Suppressor macrophage treated with lipopolysaccharide for 1 hour (primary cell): ENCODE data around the gene RTL9.

Experiments used
- DNase-seq, 3 donors: peaks; one replicate each; pipeline ENCODE4 v3.0.0-alpha.2; 2020 to 2022

The RTL9 gene

DNA sequence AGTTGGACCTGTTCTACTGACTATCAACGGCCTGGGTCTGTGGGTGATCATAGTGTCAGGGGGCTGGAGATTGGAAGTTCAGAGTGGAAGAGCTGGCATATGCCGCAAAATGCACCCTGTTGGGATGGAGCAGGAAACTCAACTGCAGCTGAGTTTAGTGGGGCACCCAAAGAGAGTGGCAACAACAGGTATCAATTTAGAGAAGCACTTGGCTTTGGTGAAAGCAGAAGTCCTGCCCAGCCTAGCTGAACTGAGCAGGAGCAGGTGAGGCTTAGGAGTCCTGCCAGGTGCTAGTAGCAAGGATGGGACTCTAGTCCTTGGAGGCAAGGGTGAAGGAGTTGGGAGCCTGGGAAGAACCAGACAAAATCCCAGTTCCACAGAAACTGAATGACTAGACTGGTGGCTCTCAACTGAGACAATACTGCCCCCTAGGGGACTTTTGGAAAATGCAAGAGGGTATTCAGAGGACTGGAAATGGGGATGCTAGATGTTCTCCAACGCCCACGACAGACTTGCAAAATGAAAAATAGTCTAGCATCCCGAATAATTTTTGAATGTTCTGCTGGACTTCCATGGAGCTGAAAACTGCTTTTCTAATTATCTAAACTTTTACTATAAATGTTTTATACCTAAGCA is 49.4 kb downstream of the RTL9 start:
- DNase-seq, result peak; percentile 74 to 82 (median 78)
